ENCODE data around the gene SLF1. TPM values are rescaled to one million over a fixed set of nuclear protein-coding genes. Genes with fewer than 3 reads are reported as not detected.
"Not testable (repeated sequence)": the region's sequence is repeated elsewhere in the genome, so short reads cannot be mapped to it uniquely, and the experiment has no call there.

SLF1 gene
- polyA plus RNA-seq (2012; ENCODE audit: missing spikeins): 7.0 TPM

- TF ChIP-seq TAF1 (IDR thresholded peaks at IDR 0.05; ENCODE audit: borderline replicate concordance, low read depth, low read length) (peak; percentile 79), POLR2AphosphoS5 (IDR thresholded peaks at IDR 0.05; ENCODE audit: low read depth, low read length) (peak; percentile 79), POLR2A (IDR thresholded peaks at IDR 0.05; ENCODE audit: low read depth, low read length) (peak; percentile 77; the same call in 1 of the 2 replicates)
These were observed at the start of gene SLF1, which contains the start of gene KIAA0825 for GRCh38 chr5:94618493-94619328. TSS of gene SLF1 (plus strand) at chr5:94618669. CDS start at chr5:94628811, 10,142 bp downstream. TSS of gene KIAA0825 (minus strand) at chr5:94618604. CDS start at chr5:94537126, 81,478 bp downstream.

DNA sequence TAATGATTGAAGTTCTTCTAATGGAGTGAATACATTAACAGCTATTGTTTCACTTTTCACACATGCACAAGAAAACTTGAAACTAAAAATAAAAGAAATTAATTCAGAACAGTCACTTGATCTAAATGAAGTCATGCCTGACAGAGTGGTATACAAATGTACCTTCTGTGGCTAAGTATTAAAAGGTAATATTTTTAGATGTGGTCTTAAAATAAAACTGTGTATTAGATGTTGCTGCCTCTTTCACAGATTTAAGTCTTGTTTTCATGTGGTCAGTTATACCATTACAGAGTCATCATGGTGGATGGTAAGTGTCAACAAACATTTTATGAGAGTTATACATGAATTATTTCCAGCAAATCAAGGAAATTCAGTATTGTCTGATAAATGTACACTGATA lies 47.1 kb upstream of the SLF1 start:
- DNase-seq (ENCODE audit: insufficient read length) (no peak), FAIRE-seq (no peak)
- no peak for TF ChIP-seq TAF1 (IDR thresholded peaks at IDR 0.05; ENCODE audit: borderline replicate concordance, low read depth, low read length)
- TF ChIP-seq POLR2AphosphoS5 (IDR thresholded peaks at IDR 0.05; ENCODE audit: low read depth, low read length): no peak
- TF ChIP-seq POLR2A (IDR thresholded peaks at IDR 0.05; ENCODE audit: low read depth, low read length): no peak

More at GRCh38 chr5:94618493-94619328, at the start of gene SLF1, which contains the start of gene KIAA0825:
- FAIRE-seq (peak; percentile 99), DNase-seq (ENCODE audit: insufficient read length) (peak; percentile 64)

GRCh38 chr5:94573349-94573748 lies 45.1 kb upstream of the SLF1 start:
- FAIRE-seq; DNase-seq (ENCODE audit: insufficient read length): not testable (repeated sequence)

- TF ChIP-seq POLR2AphosphoS5 (IDR thresholded peaks at IDR 0.05; ENCODE audit: low read depth, low read length) (no peak), POLR2A (IDR thresholded peaks at IDR 0.05; ENCODE audit: low read depth, low read length) (no peak), TAF1 (IDR thresholded peaks at IDR 0.05; ENCODE audit: borderline replicate concordance, low read depth, low read length) (no peak)
- DNase-seq (ENCODE audit: insufficient read length) (no peak), FAIRE-seq (no peak)
These were observed 43.3 kb upstream of the SLF1 start for GRCh38 chr5:94575196-94575595.

DNA sequence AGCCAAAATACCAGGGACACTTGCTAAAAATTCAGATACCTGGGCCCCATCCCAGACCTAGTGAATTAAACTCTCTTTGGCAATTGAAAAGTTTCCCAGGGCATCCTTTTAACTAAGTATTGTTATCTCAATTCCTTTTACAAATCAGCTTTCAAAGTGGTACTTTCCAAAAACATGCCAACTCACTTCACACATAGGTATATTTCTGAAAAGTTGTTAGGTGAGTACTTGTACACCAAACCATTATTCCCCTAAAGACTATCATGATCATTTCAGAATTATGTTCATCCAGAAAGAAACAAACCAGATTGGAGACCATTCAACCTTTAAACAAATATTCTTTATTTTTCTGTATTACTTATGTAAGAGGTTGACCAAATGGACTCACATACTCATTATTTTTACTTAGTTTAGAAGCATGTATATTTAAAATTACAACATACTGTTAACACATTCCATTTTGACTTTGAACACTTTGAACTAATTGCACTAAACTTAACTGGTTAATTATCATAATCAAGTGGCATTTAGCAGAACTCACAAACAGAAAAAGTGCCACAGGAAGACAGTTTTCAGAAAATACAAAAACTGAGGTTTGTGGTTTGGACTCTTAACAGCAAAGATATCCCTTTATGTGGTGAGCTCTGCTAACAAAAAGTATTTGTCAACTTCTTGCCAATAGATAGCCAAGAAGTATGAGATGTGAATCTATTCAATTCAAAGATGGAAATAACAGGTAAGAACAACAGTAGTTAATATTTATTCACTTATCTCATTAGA lies 40.8 kb upstream of the SLF1 start:
- peak; percentile 78 for FAIRE-seq
- DNase-seq (ENCODE audit: insufficient read length): no peak
- TF ChIP-seq POLR2AphosphoS5 (IDR thresholded peaks at IDR 0.05; ENCODE audit: low read depth, low read length) (no peak), POLR2A (IDR thresholded peaks at IDR 0.05; ENCODE audit: low read depth, low read length) (no peak), TAF1 (IDR thresholded peaks at IDR 0.05; ENCODE audit: borderline replicate concordance, low read depth, low read length) (no peak)

DNA sequence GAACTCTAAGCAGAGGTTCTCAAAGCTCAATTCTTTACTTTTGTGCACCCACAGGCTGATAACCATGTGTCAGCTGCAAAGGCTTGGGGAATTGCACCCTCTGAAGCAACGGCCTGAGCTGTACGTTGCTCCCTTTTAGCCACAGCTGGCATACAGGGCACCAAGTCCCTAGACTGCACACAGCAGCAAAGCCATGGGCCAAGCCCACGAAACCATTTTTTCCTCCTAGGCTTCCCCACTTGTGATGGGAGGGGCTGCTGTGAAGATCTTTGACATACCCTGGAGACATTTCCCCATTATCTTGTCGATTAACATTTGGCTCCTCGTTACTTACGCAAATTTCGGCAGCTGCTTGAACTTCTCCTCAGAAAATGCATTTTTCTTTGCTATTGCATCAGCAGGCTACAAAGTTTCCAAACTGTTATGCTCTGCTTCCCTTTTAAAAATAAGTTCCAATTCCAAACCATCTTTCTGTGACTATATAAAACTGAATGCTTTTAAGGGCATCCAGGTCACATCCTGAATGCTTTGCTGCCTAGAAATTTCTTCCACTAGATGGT lies 23.1 kb upstream of the SLF1 start:
- DNase-seq (ENCODE audit: insufficient read length) (no peak), FAIRE-seq (no peak)
- TF ChIP-seq POLR2A (IDR thresholded peaks at IDR 0.05; ENCODE audit: low read depth, low read length) (no peak), TAF1 (IDR thresholded peaks at IDR 0.05; ENCODE audit: borderline replicate concordance, low read depth, low read length) (no peak), POLR2AphosphoS5 (IDR thresholded peaks at IDR 0.05; ENCODE audit: low read depth, low read length) (no peak)

DNA sequence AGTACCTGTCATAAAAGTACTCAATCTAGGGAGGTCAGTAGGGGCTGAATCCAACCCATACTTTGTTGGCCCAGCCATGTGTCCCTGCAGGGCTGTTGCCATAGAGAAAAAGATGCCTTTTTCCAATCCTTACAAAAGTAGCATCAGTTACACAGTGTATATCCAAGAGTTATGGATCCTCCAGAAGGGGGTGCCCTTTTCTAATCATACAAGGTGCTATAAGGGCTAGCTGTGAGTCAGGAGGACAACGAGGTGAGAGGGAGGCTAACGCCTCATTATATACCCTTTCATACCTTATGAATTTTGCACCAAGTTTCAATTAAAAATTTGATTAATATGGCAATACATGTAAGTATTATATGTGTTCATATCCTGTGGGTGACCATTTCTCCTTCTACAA lies 4.9 kb upstream of the SLF1 start:
- FAIRE-seq (no peak), DNase-seq (ENCODE audit: insufficient read length) (no peak)
- TF ChIP-seq TAF1 (IDR thresholded peaks at IDR 0.05; ENCODE audit: borderline replicate concordance, low read depth, low read length) (no peak), POLR2AphosphoS5 (IDR thresholded peaks at IDR 0.05; ENCODE audit: low read depth, low read length) (no peak), POLR2A (IDR thresholded peaks at IDR 0.05; ENCODE audit: low read depth, low read length) (no peak)

DNA sequence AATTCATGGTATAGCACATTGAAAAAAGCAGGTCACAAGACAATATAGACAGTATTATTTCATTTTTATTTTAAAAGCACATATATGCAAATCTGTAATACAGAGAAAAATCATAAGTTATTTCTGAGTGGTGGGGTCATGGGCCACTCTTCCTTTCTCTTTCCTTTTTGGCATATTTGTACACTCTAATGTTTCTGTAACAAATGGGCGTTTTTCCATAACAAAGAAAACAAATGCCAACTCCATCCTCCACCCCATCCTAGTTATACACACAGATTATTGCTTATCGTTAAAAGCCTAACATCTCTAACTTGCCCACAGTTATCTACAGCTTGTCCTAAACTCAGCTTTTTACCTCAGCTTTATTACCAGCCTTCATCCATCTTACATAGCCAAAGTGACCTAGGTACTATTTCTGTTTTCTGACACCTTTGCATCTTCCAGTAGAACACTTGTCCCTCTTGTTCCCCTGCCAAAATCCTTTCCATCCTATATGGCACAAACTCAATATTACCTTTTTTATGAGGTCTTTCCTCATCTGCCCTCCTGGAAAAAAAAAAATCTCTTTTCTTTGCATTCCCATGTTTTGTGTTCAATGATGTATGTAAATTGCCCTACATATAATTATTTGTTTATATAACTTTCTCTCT lies 4.2 kb upstream of the SLF1 start:
- FAIRE-seq: no peak
- no peak for DNase-seq (ENCODE audit: insufficient read length)
- no peak for TF ChIP-seq POLR2AphosphoS5 (IDR thresholded peaks at IDR 0.05; ENCODE audit: low read depth, low read length)
- no peak for TF ChIP-seq TAF1 (IDR thresholded peaks at IDR 0.05; ENCODE audit: borderline replicate concordance, low read depth, low read length)

GRCh38 chr5:94615862-94616261 lies 2.6 kb upstream of the SLF1 start:
- FAIRE-seq (no peak), DNase-seq (ENCODE audit: insufficient read length) (no peak)
- no peak for TF ChIP-seq TAF1 (IDR thresholded peaks at IDR 0.05; ENCODE audit: borderline replicate concordance, low read depth, low read length)
- no peak for TF ChIP-seq POLR2A (IDR thresholded peaks at IDR 0.05; ENCODE audit: low read depth, low read length)
- no peak for TF ChIP-seq POLR2AphosphoS5 (IDR thresholded peaks at IDR 0.05; ENCODE audit: low read depth, low read length)

GRCh38 chr5:94618029-94618492 lies 408 bp upstream of the SLF1 start:
- peak; percentile 48 for FAIRE-seq
- peak; percentile 1 for DNase-seq (ENCODE audit: insufficient read length)
- no peak for TF ChIP-seq POLR2A (IDR thresholded peaks at IDR 0.05; ENCODE audit: low read depth, low read length)
- no peak for TF ChIP-seq TAF1 (IDR thresholded peaks at IDR 0.05; ENCODE audit: borderline replicate concordance, low read depth, low read length)
- no peak for TF ChIP-seq POLR2AphosphoS5 (IDR thresholded peaks at IDR 0.05; ENCODE audit: low read depth, low read length)

DNA sequence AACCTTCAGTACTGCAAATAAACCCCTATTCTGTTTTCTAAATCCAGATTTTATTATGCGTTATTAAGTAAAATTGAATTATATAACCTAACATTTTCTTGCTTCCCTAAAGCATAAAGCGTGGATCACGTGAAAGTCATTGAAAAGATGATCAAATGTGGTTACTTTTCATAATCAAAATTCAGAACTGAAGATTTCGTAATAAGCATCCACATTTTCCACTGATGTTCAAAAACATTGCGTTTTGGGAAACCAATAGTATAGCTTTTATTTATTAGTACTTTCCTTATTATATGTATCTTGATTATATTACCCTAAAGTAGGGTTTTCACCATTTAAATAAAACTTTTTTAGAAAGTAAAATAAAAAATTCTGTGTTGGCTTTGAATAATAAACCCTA lies 1.8 kb downstream of the SLF1 start:
- no peak for DNase-seq (ENCODE audit: insufficient read length)
- TF ChIP-seq TAF1 (IDR thresholded peaks at IDR 0.05; ENCODE audit: borderline replicate concordance, low read depth, low read length) (no peak), POLR2A (IDR thresholded peaks at IDR 0.05; ENCODE audit: low read depth, low read length) (no peak), POLR2AphosphoS5 (IDR thresholded peaks at IDR 0.05; ENCODE audit: low read depth, low read length) (no peak)
- FAIRE-seq: no peak

Data from GM12892 (cell line).